ENCODE results near the gene PDIK1L.

DNA sequence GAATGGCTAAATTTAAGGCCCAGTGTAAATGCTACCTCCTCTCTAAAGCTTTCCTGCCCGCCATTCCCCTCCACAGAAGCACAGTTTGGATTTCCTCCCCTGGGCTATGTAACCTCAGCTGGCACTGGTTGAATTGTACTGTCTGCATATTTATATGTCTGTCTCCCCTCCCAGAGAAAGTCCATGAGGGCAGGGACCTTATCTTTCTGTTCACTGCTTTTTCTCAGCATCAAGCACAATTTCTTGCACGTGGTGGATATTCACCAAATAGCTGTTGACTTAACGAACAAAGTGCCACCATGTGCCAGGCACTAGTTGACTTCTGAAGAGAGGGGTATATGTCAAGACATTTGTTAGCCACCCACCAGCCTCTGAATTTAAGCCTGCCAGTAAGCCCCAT lies 9.5 kb upstream of the PDIK1L start:
- no peak for TF ChIP-seq ZNF19 (tag by site-specific recombination; IDR thresholded peaks at IDR 0.05; ENCODE audit: low read depth)
- TF ChIP-seq, protein P1, sequence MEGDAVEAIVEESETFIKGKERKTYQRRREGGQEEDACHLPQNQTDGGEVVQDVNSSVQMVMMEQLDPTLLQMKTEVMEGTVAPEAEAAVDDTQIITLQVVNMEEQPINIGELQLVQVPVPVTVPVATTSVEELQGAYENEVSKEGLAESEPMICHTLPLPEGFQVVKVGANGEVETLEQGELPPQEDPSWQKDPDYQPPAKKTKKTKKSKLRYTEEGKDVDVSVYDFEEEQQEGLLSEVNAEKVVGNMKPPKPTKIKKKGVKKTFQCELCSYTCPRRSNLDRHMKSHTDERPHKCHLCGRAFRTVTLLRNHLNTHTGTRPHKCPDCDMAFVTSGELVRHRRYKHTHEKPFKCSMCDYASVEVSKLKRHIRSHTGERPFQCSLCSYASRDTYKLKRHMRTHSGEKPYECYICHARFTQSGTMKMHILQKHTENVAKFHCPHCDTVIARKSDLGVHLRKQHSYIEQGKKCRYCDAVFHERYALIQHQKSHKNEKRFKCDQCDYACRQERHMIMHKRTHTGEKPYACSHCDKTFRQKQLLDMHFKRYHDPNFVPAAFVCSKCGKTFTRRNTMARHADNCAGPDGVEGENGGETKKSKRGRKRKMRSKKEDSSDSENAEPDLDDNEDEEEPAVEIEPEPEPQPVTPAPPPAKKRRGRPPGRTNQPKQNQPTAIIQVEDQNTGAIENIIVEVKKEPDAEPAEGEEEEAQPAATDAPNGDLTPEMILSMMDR (tag by site-specific recombination; IDR thresholded peaks at IDR 0.05): no peak
- TF ChIP-seq, protein P2, sequence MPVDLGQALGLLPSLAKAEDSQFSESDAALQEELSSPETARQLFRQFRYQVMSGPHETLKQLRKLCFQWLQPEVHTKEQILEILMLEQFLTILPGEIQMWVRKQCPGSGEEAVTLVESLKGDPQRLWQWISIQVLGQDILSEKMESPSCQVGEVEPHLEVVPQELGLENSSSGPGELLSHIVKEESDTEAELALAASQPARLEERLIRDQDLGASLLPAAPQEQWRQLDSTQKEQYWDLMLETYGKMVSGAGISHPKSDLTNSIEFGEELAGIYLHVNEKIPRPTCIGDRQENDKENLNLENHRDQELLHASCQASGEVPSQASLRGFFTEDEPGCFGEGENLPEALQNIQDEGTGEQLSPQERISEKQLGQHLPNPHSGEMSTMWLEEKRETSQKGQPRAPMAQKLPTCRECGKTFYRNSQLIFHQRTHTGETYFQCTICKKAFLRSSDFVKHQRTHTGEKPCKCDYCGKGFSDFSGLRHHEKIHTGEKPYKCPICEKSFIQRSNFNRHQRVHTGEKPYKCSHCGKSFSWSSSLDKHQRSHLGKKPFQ (tag by site-specific recombination; IDR thresholded peaks at IDR 0.05): no peak
- TF ChIP-seq, protein P3, sequence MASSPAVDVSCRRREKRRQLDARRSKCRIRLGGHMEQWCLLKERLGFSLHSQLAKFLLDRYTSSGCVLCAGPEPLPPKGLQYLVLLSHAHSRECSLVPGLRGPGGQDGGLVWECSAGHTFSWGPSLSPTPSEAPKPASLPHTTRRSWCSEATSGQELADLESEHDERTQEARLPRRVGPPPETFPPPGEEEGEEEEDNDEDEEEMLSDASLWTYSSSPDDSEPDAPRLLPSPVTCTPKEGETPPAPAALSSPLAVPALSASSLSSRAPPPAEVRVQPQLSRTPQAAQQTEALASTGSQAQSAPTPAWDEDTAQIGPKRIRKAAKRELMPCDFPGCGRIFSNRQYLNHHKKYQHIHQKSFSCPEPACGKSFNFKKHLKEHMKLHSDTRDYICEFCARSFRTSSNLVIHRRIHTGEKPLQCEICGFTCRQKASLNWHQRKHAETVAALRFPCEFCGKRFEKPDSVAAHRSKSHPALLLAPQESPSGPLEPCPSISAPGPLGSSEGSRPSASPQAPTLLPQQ (tag by site-specific recombination; IDR thresholded peaks at IDR 0.05): no peak
- TF ChIP-seq ZNF521 (tag by site-specific recombination; IDR thresholded peaks at IDR 0.05): no peak
- TF ChIP-seq, protein P4, sequence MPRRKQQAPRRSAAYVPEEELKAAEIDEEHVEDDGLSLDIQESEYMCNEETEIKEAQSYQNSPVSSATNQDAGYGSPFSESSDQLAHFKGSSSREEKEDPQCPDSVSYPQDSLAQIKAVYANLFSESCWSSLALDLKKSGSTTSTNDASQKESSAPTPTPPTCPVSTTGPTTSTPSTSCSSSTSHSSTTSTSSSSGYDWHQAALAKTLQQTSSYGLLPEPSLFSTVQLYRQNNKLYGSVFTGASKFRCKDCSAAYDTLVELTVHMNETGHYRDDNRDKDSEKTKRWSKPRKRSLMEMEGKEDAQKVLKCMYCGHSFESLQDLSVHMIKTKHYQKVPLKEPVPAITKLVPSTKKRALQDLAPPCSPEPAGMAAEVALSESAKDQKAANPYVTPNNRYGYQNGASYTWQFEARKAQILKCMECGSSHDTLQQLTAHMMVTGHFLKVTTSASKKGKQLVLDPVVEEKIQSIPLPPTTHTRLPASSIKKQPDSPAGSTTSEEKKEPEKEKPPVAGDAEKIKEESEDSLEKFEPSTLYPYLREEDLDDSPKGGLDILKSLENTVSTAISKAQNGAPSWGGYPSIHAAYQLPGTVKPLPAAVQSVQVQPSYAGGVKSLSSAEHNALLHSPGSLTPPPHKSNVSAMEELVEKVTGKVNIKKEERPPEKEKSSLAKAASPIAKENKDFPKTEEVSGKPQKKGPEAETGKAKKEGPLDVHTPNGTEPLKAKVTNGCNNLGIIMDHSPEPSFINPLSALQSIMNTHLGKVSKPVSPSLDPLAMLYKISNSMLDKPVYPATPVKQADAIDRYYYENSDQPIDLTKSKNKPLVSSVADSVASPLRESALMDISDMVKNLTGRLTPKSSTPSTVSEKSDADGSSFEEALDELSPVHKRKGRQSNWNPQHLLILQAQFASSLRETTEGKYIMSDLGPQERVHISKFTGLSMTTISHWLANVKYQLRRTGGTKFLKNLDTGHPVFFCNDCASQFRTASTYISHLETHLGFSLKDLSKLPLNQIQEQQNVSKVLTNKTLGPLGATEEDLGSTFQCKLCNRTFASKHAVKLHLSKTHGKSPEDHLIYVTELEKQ (tag by site-specific recombination; IDR thresholded peaks at IDR 0.05; ENCODE audit: borderline replicate concordance): no peak
- TF ChIP-seq, protein P5, sequence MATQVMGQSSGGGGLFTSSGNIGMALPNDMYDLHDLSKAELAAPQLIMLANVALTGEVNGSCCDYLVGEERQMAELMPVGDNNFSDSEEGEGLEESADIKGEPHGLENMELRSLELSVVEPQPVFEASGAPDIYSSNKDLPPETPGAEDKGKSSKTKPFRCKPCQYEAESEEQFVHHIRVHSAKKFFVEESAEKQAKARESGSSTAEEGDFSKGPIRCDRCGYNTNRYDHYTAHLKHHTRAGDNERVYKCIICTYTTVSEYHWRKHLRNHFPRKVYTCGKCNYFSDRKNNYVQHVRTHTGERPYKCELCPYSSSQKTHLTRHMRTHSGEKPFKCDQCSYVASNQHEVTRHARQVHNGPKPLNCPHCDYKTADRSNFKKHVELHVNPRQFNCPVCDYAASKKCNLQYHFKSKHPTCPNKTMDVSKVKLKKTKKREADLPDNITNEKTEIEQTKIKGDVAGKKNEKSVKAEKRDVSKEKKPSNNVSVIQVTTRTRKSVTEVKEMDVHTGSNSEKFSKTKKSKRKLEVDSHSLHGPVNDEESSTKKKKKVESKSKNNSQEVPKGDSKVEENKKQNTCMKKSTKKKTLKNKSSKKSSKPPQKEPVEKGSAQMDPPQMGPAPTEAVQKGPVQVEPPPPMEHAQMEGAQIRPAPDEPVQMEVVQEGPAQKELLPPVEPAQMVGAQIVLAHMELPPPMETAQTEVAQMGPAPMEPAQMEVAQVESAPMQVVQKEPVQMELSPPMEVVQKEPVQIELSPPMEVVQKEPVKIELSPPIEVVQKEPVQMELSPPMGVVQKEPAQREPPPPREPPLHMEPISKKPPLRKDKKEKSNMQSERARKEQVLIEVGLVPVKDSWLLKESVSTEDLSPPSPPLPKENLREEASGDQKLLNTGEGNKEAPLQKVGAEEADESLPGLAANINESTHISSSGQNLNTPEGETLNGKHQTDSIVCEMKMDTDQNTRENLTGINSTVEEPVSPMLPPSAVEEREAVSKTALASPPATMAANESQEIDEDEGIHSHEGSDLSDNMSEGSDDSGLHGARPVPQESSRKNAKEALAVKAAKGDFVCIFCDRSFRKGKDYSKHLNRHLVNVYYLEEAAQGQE (tag by site-specific recombination; IDR thresholded peaks at IDR 0.05): no peak
- TF ChIP-seq, protein P6, sequence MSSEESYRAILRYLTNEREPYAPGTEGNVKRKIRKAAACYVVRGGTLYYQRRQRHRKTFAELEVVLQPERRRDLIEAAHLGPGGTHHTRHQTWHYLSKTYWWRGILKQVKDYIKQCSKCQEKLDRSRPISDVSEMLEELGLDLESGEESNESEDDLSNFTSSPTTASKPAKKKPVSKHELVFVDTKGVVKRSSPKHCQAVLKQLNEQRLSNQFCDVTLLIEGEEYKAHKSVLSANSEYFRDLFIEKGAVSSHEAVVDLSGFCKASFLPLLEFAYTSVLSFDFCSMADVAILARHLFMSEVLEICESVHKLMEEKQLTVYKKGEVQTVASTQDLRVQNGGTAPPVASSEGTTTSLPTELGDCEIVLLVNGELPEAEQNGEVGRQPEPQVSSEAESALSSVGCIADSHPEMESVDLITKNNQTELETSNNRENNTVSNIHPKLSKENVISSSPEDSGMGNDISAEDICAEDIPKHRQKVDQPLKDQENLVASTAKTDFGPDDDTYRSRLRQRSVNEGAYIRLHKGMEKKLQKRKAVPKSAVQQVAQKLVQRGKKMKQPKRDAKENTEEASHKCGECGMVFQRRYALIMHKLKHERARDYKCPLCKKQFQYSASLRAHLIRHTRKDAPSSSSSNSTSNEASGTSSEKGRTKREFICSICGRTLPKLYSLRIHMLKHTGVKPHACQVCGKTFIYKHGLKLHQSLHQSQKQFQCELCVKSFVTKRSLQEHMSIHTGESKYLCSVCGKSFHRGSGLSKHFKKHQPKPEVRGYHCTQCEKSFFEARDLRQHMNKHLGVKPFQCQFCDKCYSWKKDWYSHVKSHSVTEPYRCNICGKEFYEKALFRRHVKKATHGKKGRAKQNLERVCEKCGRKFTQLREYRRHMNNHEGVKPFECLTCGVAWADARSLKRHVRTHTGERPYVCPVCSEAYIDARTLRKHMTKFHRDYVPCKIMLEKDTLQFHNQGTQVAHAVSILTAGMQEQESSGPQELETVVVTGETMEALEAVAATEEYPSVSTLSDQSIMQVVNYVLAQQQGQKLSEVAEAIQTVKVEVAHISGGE (tag by site-specific recombination; conservative IDR thresholded peaks at IDR 0.05; ENCODE audit: low read depth): no peak
- TF ChIP-seq YY1 (tag by site-specific recombination; IDR thresholded peaks at IDR 0.05): no peak
- no peak for TF ChIP-seq REPIN1 (tag by site-specific recombination; IDR thresholded peaks at IDR 0.05; ENCODE audit: low read depth)
- TF ChIP-seq, protein P7, sequence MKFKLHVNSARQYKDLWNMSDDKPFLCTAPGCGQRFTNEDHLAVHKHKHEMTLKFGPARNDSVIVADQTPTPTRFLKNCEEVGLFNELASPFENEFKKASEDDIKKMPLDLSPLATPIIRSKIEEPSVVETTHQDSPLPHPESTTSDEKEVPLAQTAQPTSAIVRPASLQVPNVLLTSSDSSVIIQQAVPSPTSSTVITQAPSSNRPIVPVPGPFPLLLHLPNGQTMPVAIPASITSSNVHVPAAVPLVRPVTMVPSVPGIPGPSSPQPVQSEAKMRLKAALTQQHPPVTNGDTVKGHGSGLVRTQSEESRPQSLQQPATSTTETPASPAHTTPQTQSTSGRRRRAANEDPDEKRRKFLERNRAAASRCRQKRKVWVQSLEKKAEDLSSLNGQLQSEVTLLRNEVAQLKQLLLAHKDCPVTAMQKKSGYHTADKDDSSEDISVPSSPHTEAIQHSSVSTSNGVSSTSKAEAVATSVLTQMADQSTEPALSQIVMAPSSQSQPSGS (tag by site-specific recombination; IDR thresholded peaks at IDR 0.05; ENCODE audit: low read depth): no peak

All from HEK293 (cell line).